ENCODE data around the gene KCNQ5. TPM values are rescaled to one million over a fixed set of nuclear protein-coding genes. Genes with fewer than 3 reads are reported as not detected.

Gene KCNQ5
- total RNA-seq, 2 experiments from 2014 or later: 5.1 to 5.5 TPM

DNA sequence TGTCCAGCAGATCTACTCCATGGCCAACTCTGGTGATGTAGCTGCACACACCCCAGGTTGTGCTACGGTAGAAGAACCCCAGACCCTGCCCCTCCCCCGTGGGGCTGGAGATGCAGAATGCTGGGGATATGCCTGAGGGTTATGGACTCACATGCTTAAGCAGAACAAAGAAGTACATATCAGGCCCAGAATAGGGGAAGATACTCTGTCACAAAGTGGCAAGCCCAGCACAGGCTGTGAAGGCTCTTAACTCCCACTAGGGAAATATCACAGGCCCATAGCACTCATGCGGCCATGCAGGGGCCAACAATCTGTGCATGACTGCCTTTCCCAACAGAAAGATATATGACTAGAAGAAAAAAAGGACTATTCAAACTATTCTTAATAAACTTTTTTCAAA lies 234.9 kb downstream of the KCNQ5 start:
- H3K4me1 Mint-ChIP-seq: peaks cover 1% of the 10 kb centered on the region
- POLR2A ChIA-PET: no interaction called here
- intact Hi-C loops (cut with DNase I, micrococcal nuclease): no loop called here
- H3K9me3 Mint-ChIP-seq (ENCODE audit: low read depth): no peaks in the 10 kb centered on the region
- DNase-seq (no peak), ATAC-seq (no peak)
- H3K36me3 Mint-ChIP-seq (ENCODE audit: low read depth): no peaks in the 10 kb centered on the region
- H3K4me3 Mint-ChIP-seq: no peak overlapping the region
- H3K27me3 Mint-ChIP-seq: no peaks in the 10 kb centered on the region
- CTCF ChIA-PET: no interaction called here
- H3K27ac Mint-ChIP-seq: no peak overlapping the region

- ChIA-PET CTCF (no interaction called here), POLR2A (no interaction called here)
- H3K4me3 Mint-ChIP-seq: no peak overlapping the region
- no peaks in the 10 kb centered on the region for H3K9me3 Mint-ChIP-seq (ENCODE audit: low read depth)
- DNase-seq (no peak), ATAC-seq (no peak)
- no peak overlapping the region for H3K27ac Mint-ChIP-seq
- H3K36me3 Mint-ChIP-seq (ENCODE audit: low read depth): no peaks in the 10 kb centered on the region
- intact Hi-C loops (cut with DNase I, micrococcal nuclease): no loop called here
- H3K27me3 Mint-ChIP-seq: no peaks in the 10 kb centered on the region
- peaks cover 7% of the 10 kb centered on the region for H3K4me1 Mint-ChIP-seq
Measured at GRCh38 chr6:72857791-72858585, 236.1 kb downstream of the KCNQ5 start.

- ChIA-PET CTCF (no interaction called here), POLR2A (no interaction called here)
- peak overlapping the region; percentile 30 for H3K27ac Mint-ChIP-seq
- ATAC-seq (no peak), DNase-seq (no peak)
- peaks cover 7% of the 10 kb centered on the region for H3K4me1 Mint-ChIP-seq
- no peaks in the 10 kb centered on the region for H3K36me3 Mint-ChIP-seq (ENCODE audit: low read depth)
- intact Hi-C loops (cut with DNase I, micrococcal nuclease): no loop called here
- H3K4me3 Mint-ChIP-seq: no peak overlapping the region
- no peaks in the 10 kb centered on the region for H3K27me3 Mint-ChIP-seq
- H3K9me3 Mint-ChIP-seq (ENCODE audit: low read depth): no peaks in the 10 kb centered on the region
Measured at GRCh38 chr6:72861059-72861458, 239.2 kb downstream of the KCNQ5 start.

- H3K36me3 Mint-ChIP-seq (ENCODE audit: low read depth): no peaks in the 10 kb centered on the region
- DNase-seq: no peak
- H3K4me1 Mint-ChIP-seq: peaks cover 7% of the 10 kb centered on the region
- no peak overlapping the region for H3K4me3 Mint-ChIP-seq
- intact Hi-C loops (cut with DNase I, micrococcal nuclease): no loop called here
- ATAC-seq: no peak
- no peaks in the 10 kb centered on the region for H3K9me3 Mint-ChIP-seq (ENCODE audit: low read depth)
- ChIA-PET POLR2A (no interaction called here), CTCF (no interaction called here)
- no peaks in the 10 kb centered on the region for H3K27me3 Mint-ChIP-seq
- H3K27ac Mint-ChIP-seq: no peak overlapping the region
Measured at GRCh38 chr6:72861935-72862432, 240.1 kb downstream of the KCNQ5 start.

DNA sequence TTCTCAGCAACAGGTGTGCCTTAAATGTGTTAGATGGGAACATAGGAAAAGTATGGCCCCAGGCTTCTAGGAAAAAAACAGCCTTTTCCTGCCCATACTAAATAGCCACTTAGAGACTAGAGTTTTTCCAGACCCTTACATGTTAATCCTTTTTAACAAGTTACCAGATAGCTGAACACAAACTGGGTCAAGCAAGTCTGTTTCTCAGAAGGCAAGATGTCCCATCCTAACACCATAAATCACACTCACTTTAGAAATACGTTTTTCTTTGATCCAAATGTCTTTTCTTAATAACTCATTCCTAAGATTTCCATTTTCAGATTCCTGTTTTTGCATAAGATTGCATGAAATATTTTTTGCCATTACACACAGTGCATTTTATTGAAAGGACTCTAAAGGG lies 241.3 kb downstream of the KCNQ5 start:
- no peaks in the 10 kb centered on the region for H3K36me3 Mint-ChIP-seq (ENCODE audit: low read depth)
- no peak for DNase-seq
- no peak overlapping the region for H3K4me3 Mint-ChIP-seq
- H3K9me3 Mint-ChIP-seq (ENCODE audit: low read depth): no peaks in the 10 kb centered on the region
- H3K4me1 Mint-ChIP-seq: peaks cover 7% of the 10 kb centered on the region
- H3K27ac Mint-ChIP-seq: no peak overlapping the region
- intact Hi-C loops (cut with DNase I, micrococcal nuclease): no loop called here
- H3K27me3 Mint-ChIP-seq: no peaks in the 10 kb centered on the region
- no peak for ATAC-seq
- ChIA-PET POLR2A (no interaction called here), CTCF (no interaction called here)

GRCh38 chr6:72864236-72864635 lies 242.4 kb downstream of the KCNQ5 start:
- ChIA-PET POLR2A (no interaction called here), CTCF (no interaction called here)
- intact Hi-C loops (cut with DNase I, micrococcal nuclease): no loop called here
- no peaks in the 10 kb centered on the region for H3K36me3 Mint-ChIP-seq (ENCODE audit: low read depth)
- H3K27ac Mint-ChIP-seq: no peak overlapping the region
- no peaks in the 10 kb centered on the region for H3K9me3 Mint-ChIP-seq (ENCODE audit: low read depth)
- no peak overlapping the region for H3K4me3 Mint-ChIP-seq
- DNase-seq (no peak), ATAC-seq (no peak)
- H3K4me1 Mint-ChIP-seq: peaks cover 7% of the 10 kb centered on the region
- H3K27me3 Mint-ChIP-seq: no peaks in the 10 kb centered on the region

GRCh38 chr6:72864799-72865198 lies 242.9 kb downstream of the KCNQ5 start:
- ATAC-seq: no peak
- CTCF ChIA-PET: interaction anchor here (0.6 to 0.7 kb wide), 2 partner anchors 250 to 317 kb away, joined by 3 to 5 read pairs; no protein-coding TSS in a partner anchor
- H3K36me3 Mint-ChIP-seq (ENCODE audit: low read depth): no peaks in the 10 kb centered on the region
- no peak overlapping the region for H3K27ac Mint-ChIP-seq
- no peaks in the 10 kb centered on the region for H3K9me3 Mint-ChIP-seq (ENCODE audit: low read depth)
- peaks cover 7% of the 10 kb centered on the region for H3K4me1 Mint-ChIP-seq
- no peaks in the 10 kb centered on the region for H3K27me3 Mint-ChIP-seq
- no peak overlapping the region for H3K4me3 Mint-ChIP-seq
- intact Hi-C loops (cut with DNase I, micrococcal nuclease): no loop called here
- POLR2A ChIA-PET: no interaction called here
- no peak for DNase-seq

- Mint-ChIP-seq H3K36me3 (ENCODE audit: low read depth) (no peaks in the 10 kb centered on the region), H3K9me3 (ENCODE audit: low read depth) (no peaks in the 10 kb centered on the region), H3K4me3 (no peak overlapping the region), H3K4me1 (peaks cover 7% of the 10 kb centered on the region), H3K27ac (no peak overlapping the region), H3K27me3 (no peaks in the 10 kb centered on the region)
- intact Hi-C loops (cut with DNase I, micrococcal nuclease): no loop called here
- DNase-seq: no peak
- POLR2A ChIA-PET: no interaction called here
- CTCF ChIA-PET: no interaction called here
- no peak for ATAC-seq
Measured at GRCh38 chr6:72865467-72865866, 243.6 kb downstream of the KCNQ5 start.

DNA sequence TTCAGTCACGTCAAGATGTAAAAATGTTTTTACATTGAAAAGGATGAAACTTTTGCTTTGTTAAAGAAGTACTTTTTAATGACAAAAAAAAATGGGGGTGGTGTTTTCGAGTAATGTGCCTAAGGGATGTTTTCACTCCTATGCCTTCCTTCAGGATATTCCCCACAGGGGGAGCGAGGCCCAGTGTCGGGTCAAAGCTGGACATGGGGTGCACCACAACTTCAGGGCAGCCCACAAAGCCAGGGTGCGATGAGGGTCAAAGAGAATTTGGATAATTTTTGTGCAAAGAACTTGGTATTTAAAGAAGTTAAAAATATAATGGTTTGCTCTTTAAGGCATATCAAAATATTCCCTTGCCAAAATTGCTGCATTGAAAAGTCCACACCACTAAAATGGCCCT lies 247.8 kb downstream of the KCNQ5 start:
- ATAC-seq (no peak), DNase-seq (no peak)
- intact Hi-C loops (cut with DNase I, micrococcal nuclease): no loop called here
- Mint-ChIP-seq H3K27ac (no peak overlapping the region), H3K27me3 (no peaks in the 10 kb centered on the region), H3K9me3 (ENCODE audit: low read depth) (no peaks in the 10 kb centered on the region), H3K4me1 (no peaks in the 10 kb centered on the region), H3K36me3 (ENCODE audit: low read depth) (no peaks in the 10 kb centered on the region), H3K4me3 (no peak overlapping the region)
- ChIA-PET CTCF (no interaction called here), POLR2A (no interaction called here)

GRCh38 chr6:72873433-72873832 lies 251.6 kb downstream of the KCNQ5 start:
- ChIA-PET POLR2A (no interaction called here), CTCF (no interaction called here)
- Mint-ChIP-seq H3K4me1 (no peaks in the 10 kb centered on the region), H3K27ac (no peak overlapping the region), H3K27me3 (no peaks in the 10 kb centered on the region), H3K9me3 (ENCODE audit: low read depth) (no peaks in the 10 kb centered on the region), H3K36me3 (ENCODE audit: low read depth) (no peaks in the 10 kb centered on the region), H3K4me3 (no peak overlapping the region)
- intact Hi-C loops (cut with DNase I, micrococcal nuclease): no loop called here
- DNase-seq: no peak
- no peak for ATAC-seq

DNA sequence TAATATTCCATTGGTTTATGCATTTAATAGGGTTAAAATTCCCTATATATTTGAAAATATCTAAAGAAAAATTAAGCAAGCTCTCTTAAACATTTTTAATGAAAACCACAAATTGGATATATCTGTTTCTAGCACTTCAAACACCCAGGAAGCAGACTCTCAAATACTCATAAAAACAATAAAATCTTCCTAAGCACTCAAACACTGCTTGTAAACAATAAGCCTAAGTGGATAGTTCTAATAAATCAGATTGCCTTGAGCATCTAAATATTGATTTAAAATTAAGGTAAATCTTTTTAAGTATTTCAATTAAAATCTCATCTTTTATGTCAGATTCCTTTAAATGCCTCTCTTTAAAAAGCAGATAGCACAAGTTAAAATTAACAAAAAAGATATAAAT lies 254.4 kb downstream of the KCNQ5 start:
- Mint-ChIP-seq H3K27me3 (no peaks in the 10 kb centered on the region), H3K4me1 (no peaks in the 10 kb centered on the region), H3K9me3 (ENCODE audit: low read depth) (no peaks in the 10 kb centered on the region), H3K36me3 (ENCODE audit: low read depth) (no peaks in the 10 kb centered on the region), H3K27ac (no peak overlapping the region), H3K4me3 (no peak overlapping the region)
- ChIA-PET CTCF (no interaction called here), POLR2A (no interaction called here)
- intact Hi-C loops (cut with DNase I, micrococcal nuclease): no loop called here
- no peak for ATAC-seq
- DNase-seq: no peak

- CTCF ChIA-PET: no interaction called here
- ATAC-seq (no peak), DNase-seq (no peak)
- POLR2A ChIA-PET: no interaction called here
- no peak overlapping the region for H3K27ac Mint-ChIP-seq
- H3K36me3 Mint-ChIP-seq (ENCODE audit: low read depth): no peaks in the 10 kb centered on the region
- H3K4me1 Mint-ChIP-seq: no peaks in the 10 kb centered on the region
- H3K9me3 Mint-ChIP-seq (ENCODE audit: low read depth): peaks cover 16% of the 10 kb centered on the region
- intact Hi-C loops (cut with DNase I, micrococcal nuclease): no loop called here
- H3K27me3 Mint-ChIP-seq: no peaks in the 10 kb centered on the region
- H3K4me3 Mint-ChIP-seq: no peak overlapping the region
Measured at GRCh38 chr6:72886170-72886569, 264.3 kb downstream of the KCNQ5 start.
